ENCODE data around the gene MEGF6.
"Not testable (repeated sequence)": the region's sequence is repeated elsewhere in the genome, so short reads cannot be mapped to it uniquely, and the experiment has no call there.

The MEGF6 gene

DNA sequence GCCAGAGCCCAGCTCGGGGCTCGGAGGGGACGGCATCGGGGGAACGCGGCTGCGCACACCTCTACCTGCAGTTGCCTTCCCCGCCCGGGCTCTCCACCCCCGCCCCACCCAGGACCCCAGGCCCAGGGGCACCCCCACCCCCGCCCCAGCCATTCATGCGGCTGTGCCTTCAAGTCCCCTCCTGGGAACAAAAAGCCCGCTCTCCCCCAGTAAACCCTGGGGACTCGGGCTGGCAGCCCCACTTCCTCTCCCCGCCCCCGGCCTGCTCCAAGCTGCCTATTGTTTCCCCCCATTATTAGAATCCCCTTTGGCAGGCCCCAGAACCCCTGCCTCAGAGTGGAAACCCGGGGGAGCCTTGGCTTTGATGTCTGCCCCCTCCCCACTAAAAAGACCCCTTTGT is 18.0 kb downstream of the MEGF6 start:
- Histone ChIP-seq H3K27me3 (ENCODE audit: control insufficient read depth, insufficient read depth, low read length, poor library complexity, severe bottlenecking) (no peaks in the 10 kb centered on the region), H3K27ac (ENCODE audit: insufficient read depth, low read depth, low read length, poor library complexity, severe bottlenecking) (no peak overlapping the region), H3K9me3 (ENCODE audit: control insufficient read depth, low read length) (no peaks in the 10 kb centered on the region), H3K4me1 (ENCODE audit: control insufficient read depth, insufficient read depth, low read length) (peaks cover 35% of the 10 kb centered on the region), H3K36me3 (ENCODE audit: control insufficient read depth, insufficient read depth, low read length) (no peaks in the 10 kb centered on the region), H3K4me3 (ENCODE audit: insufficient read depth, low read depth, low read length) (no peak overlapping the region)
- WGBS, 2 experiments, result 74 to 75% methylated on average over 15 to 16 of the region's 17 CpGs

DNA sequence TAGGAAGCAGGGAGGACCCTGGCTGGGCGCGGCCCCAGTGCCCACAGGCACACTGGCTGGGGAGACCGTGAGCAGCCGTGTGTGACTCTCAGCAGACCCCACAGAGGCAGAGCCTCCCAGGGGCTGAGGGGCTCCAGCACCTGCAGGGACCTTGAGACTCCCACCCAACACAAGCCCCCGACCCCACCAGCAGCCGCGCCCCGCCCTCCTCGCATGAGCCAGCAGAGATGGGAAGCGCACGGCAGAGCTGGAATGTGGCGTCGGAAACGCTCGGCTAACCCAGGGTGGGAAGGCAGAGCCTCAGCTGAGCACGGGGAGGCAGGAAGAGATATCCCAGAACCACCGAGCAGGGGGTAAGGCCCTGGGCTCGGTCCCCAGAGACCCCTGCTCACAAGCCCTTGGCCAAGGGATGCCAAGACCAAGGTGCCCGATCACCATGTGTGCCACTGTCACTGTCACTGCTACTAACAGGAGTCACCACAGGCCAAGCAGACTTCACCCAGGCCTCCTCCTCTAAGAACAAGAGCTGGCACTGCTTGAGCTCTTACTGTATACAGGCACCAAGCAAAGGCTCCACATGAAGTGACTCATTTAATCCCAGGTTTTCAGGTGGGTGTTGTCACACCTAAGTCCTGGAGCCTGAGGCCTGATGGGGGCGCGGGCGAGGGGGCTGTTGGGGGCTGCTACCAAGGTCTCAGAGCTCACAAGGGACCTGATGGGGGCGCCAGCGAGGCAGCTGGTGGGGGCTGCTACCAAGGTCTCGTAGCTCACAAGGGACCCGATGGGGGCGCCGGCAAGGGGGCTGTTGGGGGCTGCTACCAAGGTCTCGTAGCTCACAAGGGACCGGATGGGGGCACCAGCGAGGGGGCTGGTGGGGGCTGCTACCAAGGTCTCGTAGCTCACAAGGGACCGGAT is 20.1 kb downstream of the MEGF6 start:
- Histone ChIP-seq H3K9me3 (ENCODE audit: control insufficient read depth, low read length) (no peaks in the 10 kb centered on the region), H3K4me1 (ENCODE audit: control insufficient read depth, insufficient read depth, low read length) (peaks cover 19% of the 10 kb centered on the region), H3K27ac (ENCODE audit: insufficient read depth, low read depth, low read length, poor library complexity, severe bottlenecking) (no peak overlapping the region), H3K36me3 (ENCODE audit: control insufficient read depth, insufficient read depth, low read length) (no peaks in the 10 kb centered on the region), H3K4me3 (ENCODE audit: insufficient read depth, low read depth, low read length) (no peak overlapping the region), H3K27me3 (ENCODE audit: control insufficient read depth, insufficient read depth, low read length, poor library complexity, severe bottlenecking) (no peaks in the 10 kb centered on the region)
- 93 to 94% methylated on average over 33 of the region's 33 CpGs for WGBS, 2 experiments

DNA sequence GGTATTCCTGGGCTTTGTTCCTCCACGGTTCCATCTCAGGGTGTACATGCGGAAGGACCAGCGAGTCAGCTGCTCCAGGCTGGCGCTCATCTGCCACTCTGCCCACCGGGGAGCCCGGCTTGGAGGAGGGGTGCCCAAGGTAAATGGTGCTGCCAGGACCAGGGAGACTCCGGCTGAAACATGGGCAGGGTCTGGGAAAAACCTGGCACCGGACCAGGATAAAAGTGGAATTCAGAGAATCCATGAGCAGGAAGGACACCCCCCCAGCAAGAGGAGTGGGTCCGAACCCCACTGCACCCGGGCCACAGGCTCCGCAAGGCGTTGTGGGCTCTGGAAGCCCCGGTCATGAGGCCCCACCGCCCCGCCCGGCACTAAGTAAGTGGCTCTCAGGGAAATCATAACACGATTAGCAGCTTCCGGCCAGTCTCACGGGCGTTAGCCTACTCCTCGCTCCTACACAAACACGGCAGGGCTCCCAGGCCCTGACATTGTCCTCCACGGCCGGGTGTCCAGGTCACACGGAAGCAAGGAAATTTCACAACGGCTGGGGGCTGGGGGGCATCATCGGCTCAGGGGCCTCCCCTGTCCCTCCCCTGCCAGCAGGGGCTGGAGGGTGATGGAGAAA is 21.1 kb downstream of the MEGF6 start:
- peaks cover 19% of the 10 kb centered on the region for H3K4me1 ChIP-seq (ENCODE audit: control insufficient read depth, insufficient read depth, low read length)
- 63 to 71% methylated on average over 27 of the region's 27 CpGs for WGBS, 2 experiments
- no peaks in the 10 kb centered on the region for H3K36me3 ChIP-seq (ENCODE audit: control insufficient read depth, insufficient read depth, low read length)
- peak overlapping the region; percentile 33 for H3K27ac ChIP-seq (ENCODE audit: insufficient read depth, low read depth, low read length, poor library complexity, severe bottlenecking)
- no peaks in the 10 kb centered on the region for H3K27me3 ChIP-seq (ENCODE audit: control insufficient read depth, insufficient read depth, low read length, poor library complexity, severe bottlenecking)
- no peak overlapping the region for H3K4me3 ChIP-seq (ENCODE audit: insufficient read depth, low read depth, low read length)
- no peaks in the 10 kb centered on the region for H3K9me3 ChIP-seq (ENCODE audit: control insufficient read depth, low read length)

DNA sequence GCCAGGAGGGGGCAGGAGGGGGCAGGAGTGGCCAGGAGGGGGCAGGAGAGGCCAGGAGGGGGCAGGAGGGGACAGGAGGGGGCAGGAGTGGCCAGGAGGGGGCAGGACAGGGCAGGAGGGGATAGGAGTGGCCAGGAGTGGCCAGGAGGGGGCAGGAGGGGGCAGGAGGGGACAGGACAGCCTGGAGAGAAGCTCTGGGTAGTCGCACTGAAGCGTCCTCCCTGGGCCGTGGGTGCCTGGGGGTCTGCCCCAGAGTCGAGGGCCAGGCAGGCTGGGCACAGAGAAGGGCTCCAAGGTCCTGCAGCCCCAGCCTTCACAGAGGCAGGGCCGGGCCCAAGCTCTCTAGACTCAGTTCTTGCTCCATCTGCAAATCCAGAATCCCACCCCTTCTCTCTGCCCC is 22.9 kb downstream of the MEGF6 start:
- Histone ChIP-seq H3K36me3 (ENCODE audit: control insufficient read depth, insufficient read depth, low read length) (no peaks in the 10 kb centered on the region), H3K4me3 (ENCODE audit: insufficient read depth, low read depth, low read length) (no peak overlapping the region), H3K27ac (ENCODE audit: insufficient read depth, low read depth, low read length, poor library complexity, severe bottlenecking) (no peak overlapping the region), H3K27me3 (ENCODE audit: control insufficient read depth, insufficient read depth, low read length, poor library complexity, severe bottlenecking) (no peaks in the 10 kb centered on the region), H3K9me3 (ENCODE audit: control insufficient read depth, low read length) (no peaks in the 10 kb centered on the region), H3K4me1 (ENCODE audit: control insufficient read depth, insufficient read depth, low read length) (peaks cover 12% of the 10 kb centered on the region)
- 90 to 91% methylated on average over 5 of the region's 5 CpGs for WGBS, 2 experiments

DNA sequence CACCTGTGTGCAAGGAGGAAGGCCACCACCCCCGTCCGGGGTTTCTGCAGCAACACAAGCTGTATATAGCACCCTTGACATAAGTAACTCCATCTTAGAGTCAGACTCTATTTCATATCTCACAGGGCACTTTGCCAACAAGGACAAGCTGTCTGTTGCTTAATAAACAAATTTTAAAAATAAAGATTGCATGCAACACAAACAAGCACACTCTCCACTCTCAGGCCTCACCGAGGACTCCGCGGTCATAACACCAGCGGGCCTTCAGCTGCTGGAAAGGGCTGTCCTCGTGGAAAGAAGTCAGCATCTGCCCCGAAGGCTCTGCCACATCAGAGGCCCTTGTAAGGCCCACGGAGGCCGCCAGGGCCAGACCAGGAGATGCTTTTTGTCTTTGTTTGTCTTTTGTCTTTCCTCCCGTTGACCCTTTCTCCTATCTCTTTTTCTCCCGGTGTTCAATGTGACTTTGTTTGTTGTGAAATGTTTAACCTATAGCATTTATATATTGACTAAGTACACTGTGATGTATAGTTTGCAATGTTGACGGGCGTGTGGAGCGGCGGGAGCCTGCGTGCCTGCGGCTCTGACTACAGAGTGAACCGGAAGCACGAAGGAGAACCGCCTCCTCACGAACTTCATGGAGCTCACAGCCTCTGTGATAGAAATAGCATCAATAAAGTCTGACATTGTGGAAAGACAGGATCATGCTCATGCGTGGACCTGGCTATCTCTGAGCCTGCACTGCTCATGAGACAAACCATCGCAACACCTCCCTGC is 24.1 kb downstream of the MEGF6 start:
- no peaks in the 10 kb centered on the region for H3K27me3 ChIP-seq (ENCODE audit: control insufficient read depth, insufficient read depth, low read length, poor library complexity, severe bottlenecking)
- H3K4me1 ChIP-seq (ENCODE audit: control insufficient read depth, insufficient read depth, low read length), result peaks cover 12% of the 10 kb centered on the region
- no peak overlapping the region for H3K4me3 ChIP-seq (ENCODE audit: insufficient read depth, low read depth, low read length)
- H3K9me3 ChIP-seq (ENCODE audit: control insufficient read depth, low read length), result no peaks in the 10 kb centered on the region
- no peak overlapping the region for H3K27ac ChIP-seq (ENCODE audit: insufficient read depth, low read depth, low read length, poor library complexity, severe bottlenecking)
- 90 to 94% methylated on average over 23 to 24 of the region's 24 CpGs for WGBS, 2 experiments
- H3K36me3 ChIP-seq (ENCODE audit: control insufficient read depth, insufficient read depth, low read length), result no peaks in the 10 kb centered on the region

DNA sequence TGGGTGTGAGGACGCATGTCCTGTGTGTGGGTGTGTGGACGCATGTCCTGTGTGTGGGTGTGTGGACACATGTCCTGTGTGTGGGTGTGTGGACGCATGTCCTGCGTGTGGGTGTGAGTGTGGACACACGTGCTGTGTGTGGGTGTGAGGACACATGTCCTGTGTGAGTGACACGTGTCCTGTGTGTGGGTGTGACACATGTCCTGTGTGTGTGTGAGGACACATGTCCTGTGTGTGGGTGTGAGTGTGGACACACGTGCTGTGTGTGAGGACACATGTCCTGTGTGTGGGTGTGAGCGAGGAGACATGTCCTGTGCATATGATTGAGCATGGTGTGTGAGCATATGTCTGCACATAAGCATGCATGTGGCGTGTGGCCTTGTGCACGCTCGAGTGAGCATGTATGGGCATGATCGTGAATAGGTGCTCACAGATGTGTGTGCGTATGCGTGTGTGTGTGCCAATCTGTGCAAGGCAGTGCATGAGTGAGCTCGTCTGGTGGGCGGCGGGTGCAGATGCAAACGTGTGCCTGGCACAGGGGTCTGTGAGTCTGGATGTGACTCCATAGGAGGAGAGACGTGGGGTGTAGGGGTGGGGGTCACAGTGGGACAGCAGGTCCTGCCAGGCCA is 25.3 kb downstream of the MEGF6 start:
- WGBS, 2 experiments, result 91 to 92% methylated on average over 19 of the region's 19 CpGs
- H3K9me3 ChIP-seq (ENCODE audit: control insufficient read depth, low read length), result no peaks in the 10 kb centered on the region
- H3K4me3 ChIP-seq (ENCODE audit: insufficient read depth, low read depth, low read length), result no peak overlapping the region
- H3K27me3 ChIP-seq (ENCODE audit: control insufficient read depth, insufficient read depth, low read length, poor library complexity, severe bottlenecking), result no peaks in the 10 kb centered on the region
- no peak overlapping the region for H3K27ac ChIP-seq (ENCODE audit: insufficient read depth, low read depth, low read length, poor library complexity, severe bottlenecking)
- peaks cover 12% of the 10 kb centered on the region for H3K4me1 ChIP-seq (ENCODE audit: control insufficient read depth, insufficient read depth, low read length)
- no peaks in the 10 kb centered on the region for H3K36me3 ChIP-seq (ENCODE audit: control insufficient read depth, insufficient read depth, low read length)

DNA sequence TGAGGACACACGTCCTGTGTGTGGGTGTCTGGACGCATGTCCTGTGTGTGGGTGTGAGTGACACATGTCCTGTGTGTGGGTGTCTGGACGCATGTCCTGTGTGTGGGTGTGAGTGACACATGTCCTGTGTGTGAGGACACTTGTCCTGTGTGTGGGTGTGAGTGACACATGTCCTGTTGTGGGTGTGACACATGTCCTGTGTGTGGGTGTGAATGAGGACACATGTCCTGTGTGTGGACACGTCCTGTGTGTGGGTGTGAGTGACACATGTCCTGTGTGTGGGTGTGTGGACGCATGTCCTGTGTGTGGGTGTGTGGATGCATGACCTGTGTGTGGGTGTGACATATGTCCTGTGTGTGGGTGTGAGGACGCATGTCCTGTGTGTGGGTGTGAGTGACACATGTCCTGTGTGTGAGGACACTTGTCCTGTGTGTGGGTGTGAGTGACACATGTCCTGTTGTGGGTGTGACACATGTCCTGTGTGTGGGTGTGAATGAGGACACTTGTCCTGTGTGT is 25.9 kb downstream of the MEGF6 start:
- not testable (repeated sequence) for H3K4me1 ChIP-seq (ENCODE audit: control insufficient read depth, insufficient read depth, low read length); H3K4me3 ChIP-seq (ENCODE audit: insufficient read depth, low read depth, low read length)
- WGBS, 2 experiments, result 78% methylated on average over 6 of the region's 6 CpGs

DNA sequence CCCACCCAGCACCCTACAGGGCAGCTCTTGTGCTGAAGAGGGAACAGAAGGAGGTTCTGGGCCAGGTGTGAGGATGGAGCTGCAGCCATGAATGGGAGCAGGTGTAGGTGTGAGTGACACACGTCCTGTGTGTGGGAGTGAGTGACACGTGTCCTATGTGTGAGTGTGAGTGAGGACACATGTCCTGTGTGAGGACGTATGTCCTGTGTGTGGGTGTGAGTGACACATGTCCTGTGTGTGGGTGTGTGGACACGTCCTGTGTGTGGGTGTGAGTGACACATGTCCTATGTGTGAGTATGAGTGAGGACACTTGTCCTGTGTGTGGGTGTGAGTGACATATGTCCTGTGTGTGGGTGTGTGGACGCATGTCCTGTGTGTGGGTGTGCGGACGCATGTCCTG is 26.4 kb downstream of the MEGF6 start:
- WGBS, 2 experiments, result 97% methylated on average over 7 of the region's 7 CpGs
- H3K4me1 ChIP-seq (ENCODE audit: control insufficient read depth, insufficient read depth, low read length), result peaks cover 3% of the 10 kb centered on the region
- H3K9me3 ChIP-seq (ENCODE audit: control insufficient read depth, low read length), result no peaks in the 10 kb centered on the region
- H3K27ac ChIP-seq (ENCODE audit: insufficient read depth, low read depth, low read length, poor library complexity, severe bottlenecking), result no peak overlapping the region
- no peaks in the 10 kb centered on the region for H3K36me3 ChIP-seq (ENCODE audit: control insufficient read depth, insufficient read depth, low read length)
- no peak overlapping the region for H3K4me3 ChIP-seq (ENCODE audit: insufficient read depth, low read depth, low read length)
- H3K27me3 ChIP-seq (ENCODE audit: control insufficient read depth, insufficient read depth, low read length, poor library complexity, severe bottlenecking), result no peaks in the 10 kb centered on the region

More for the DNA sequence above, 25.9 kb downstream of the MEGF6 start:
- not testable (repeated sequence) for H3K27ac ChIP-seq (ENCODE audit: insufficient read depth, low read depth, low read length, poor library complexity, severe bottlenecking); H3K27me3 ChIP-seq (ENCODE audit: control insufficient read depth, insufficient read depth, low read length, poor library complexity, severe bottlenecking); H3K9me3 ChIP-seq (ENCODE audit: control insufficient read depth, low read length); H3K36me3 ChIP-seq (ENCODE audit: control insufficient read depth, insufficient read depth, low read length)

DNA sequence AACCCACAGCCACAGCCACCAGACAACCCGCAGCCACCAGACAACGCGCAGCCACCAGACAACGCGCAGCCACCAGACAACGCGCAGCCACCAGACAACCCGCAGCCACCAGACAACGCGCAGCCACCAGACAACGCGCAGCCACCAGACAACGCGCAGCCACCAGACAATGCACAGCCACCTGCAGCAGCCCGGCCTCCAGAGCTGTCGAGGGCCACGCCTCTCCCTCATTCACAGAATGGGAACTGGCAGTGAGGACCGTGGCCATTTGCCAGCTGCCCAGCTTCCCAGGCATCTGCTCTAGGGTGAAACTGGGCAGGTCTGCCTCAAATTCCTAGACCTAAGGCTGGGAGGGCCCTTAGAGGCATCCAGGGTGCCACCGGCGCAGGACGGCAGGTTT is 27.6 kb downstream of the MEGF6 start:
- WGBS, 2 experiments, result 81 to 82% methylated on average over 18 to 20 of the region's 21 CpGs
- H3K4me1 ChIP-seq (ENCODE audit: control insufficient read depth, insufficient read depth, low read length); H3K27me3 ChIP-seq (ENCODE audit: control insufficient read depth, insufficient read depth, low read length, poor library complexity, severe bottlenecking); H3K9me3 ChIP-seq (ENCODE audit: control insufficient read depth, low read length); H3K27ac ChIP-seq (ENCODE audit: insufficient read depth, low read depth, low read length, poor library complexity, severe bottlenecking); H3K4me3 ChIP-seq (ENCODE audit: insufficient read depth, low read depth, low read length); H3K36me3 ChIP-seq (ENCODE audit: control insufficient read depth, insufficient read depth, low read length): not testable (repeated sequence)

Measured in ectodermal cell (in vitro differentiated cells).